ENCODE results near the gene PPP1R12A.

DNA sequence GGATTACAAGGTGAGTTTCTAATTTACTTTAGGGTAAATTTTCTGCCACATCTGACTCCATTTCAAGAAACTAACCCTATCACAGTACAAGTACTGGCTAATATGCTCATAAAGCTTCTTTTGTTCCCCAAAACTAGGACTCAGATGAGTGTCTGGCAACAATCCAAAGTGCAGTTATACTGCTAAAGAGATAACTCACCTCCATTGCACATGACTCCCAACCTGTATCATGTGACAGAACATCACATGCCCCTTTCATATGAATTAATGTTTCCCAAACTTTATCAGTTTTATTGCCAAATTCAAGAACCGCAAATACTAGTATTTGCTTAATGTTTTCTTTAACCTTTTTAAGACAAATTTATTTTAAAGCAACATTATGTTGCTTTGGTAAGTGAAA, 3.9 kb upstream of the PPP1R12A start:
- TF ChIP-seq, protein P1, sequence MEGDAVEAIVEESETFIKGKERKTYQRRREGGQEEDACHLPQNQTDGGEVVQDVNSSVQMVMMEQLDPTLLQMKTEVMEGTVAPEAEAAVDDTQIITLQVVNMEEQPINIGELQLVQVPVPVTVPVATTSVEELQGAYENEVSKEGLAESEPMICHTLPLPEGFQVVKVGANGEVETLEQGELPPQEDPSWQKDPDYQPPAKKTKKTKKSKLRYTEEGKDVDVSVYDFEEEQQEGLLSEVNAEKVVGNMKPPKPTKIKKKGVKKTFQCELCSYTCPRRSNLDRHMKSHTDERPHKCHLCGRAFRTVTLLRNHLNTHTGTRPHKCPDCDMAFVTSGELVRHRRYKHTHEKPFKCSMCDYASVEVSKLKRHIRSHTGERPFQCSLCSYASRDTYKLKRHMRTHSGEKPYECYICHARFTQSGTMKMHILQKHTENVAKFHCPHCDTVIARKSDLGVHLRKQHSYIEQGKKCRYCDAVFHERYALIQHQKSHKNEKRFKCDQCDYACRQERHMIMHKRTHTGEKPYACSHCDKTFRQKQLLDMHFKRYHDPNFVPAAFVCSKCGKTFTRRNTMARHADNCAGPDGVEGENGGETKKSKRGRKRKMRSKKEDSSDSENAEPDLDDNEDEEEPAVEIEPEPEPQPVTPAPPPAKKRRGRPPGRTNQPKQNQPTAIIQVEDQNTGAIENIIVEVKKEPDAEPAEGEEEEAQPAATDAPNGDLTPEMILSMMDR (IDR thresholded peaks at IDR 0.05), result no peak
- no peak for TF ChIP-seq POLR2AphosphoS5 (IDR thresholded peaks at IDR 0.05)
